Measurements from ENCODE around the gene PARVB.
"Not testable (repeated sequence)": the region's sequence is repeated elsewhere in the genome, so short reads cannot be mapped to it uniquely, and the experiment has no call there.

DNA sequence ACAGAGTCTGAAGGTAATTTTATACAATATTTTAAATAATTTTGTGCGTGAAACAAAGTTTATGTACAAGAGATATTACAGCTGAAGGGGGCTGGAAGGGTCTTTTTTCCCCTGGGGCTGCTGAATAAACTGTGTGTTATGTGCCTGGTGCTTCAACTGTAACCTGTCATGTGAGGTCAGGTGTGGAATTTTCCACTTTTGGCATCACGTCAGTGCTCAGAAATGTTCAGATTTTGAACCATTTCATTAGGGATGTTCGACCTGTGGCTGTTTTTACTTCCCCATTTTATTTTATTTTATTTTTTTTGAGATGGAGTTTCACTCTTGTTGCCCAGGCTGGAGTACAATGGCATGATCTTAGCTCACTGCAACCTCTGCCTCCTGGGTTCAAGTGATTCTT lies 7.5 kb upstream of the PARVB start:
- TF ChIP-seq, protein P1, sequence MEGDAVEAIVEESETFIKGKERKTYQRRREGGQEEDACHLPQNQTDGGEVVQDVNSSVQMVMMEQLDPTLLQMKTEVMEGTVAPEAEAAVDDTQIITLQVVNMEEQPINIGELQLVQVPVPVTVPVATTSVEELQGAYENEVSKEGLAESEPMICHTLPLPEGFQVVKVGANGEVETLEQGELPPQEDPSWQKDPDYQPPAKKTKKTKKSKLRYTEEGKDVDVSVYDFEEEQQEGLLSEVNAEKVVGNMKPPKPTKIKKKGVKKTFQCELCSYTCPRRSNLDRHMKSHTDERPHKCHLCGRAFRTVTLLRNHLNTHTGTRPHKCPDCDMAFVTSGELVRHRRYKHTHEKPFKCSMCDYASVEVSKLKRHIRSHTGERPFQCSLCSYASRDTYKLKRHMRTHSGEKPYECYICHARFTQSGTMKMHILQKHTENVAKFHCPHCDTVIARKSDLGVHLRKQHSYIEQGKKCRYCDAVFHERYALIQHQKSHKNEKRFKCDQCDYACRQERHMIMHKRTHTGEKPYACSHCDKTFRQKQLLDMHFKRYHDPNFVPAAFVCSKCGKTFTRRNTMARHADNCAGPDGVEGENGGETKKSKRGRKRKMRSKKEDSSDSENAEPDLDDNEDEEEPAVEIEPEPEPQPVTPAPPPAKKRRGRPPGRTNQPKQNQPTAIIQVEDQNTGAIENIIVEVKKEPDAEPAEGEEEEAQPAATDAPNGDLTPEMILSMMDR (conservative IDR thresholded peaks at IDR 0.05) = not testable (repeated sequence)
- not testable (repeated sequence) for TF ChIP-seq EZH2 (IDR thresholded peaks at IDR 0.05; ENCODE audit: low read depth)
